ENCODE results near the gene EPHB6. TPM values are rescaled to one million over a fixed set of nuclear protein-coding genes. Genes with fewer than 3 reads are reported as not detected.

EPHB6 gene, protein sequence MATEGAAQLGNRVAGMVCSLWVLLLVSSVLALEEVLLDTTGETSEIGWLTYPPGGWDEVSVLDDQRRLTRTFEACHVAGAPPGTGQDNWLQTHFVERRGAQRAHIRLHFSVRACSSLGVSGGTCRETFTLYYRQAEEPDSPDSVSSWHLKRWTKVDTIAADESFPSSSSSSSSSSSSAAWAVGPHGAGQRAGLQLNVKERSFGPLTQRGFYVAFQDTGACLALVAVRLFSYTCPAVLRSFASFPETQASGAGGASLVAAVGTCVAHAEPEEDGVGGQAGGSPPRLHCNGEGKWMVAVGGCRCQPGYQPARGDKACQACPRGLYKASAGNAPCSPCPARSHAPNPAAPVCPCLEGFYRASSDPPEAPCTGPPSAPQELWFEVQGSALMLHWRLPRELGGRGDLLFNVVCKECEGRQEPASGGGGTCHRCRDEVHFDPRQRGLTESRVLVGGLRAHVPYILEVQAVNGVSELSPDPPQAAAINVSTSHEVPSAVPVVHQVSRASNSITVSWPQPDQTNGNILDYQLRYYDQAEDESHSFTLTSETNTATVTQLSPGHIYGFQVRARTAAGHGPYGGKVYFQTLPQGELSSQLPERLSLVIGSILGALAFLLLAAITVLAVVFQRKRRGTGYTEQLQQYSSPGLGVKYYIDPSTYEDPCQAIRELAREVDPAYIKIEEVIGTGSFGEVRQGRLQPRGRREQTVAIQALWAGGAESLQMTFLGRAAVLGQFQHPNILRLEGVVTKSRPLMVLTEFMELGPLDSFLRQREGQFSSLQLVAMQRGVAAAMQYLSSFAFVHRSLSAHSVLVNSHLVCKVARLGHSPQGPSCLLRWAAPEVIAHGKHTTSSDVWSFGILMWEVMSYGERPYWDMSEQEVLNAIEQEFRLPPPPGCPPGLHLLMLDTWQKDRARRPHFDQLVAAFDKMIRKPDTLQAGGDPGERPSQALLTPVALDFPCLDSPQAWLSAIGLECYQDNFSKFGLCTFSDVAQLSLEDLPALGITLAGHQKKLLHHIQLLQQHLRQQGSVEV
- total RNA-seq = 2.4 and 3.0 TPM in 2 replicates

DNA sequence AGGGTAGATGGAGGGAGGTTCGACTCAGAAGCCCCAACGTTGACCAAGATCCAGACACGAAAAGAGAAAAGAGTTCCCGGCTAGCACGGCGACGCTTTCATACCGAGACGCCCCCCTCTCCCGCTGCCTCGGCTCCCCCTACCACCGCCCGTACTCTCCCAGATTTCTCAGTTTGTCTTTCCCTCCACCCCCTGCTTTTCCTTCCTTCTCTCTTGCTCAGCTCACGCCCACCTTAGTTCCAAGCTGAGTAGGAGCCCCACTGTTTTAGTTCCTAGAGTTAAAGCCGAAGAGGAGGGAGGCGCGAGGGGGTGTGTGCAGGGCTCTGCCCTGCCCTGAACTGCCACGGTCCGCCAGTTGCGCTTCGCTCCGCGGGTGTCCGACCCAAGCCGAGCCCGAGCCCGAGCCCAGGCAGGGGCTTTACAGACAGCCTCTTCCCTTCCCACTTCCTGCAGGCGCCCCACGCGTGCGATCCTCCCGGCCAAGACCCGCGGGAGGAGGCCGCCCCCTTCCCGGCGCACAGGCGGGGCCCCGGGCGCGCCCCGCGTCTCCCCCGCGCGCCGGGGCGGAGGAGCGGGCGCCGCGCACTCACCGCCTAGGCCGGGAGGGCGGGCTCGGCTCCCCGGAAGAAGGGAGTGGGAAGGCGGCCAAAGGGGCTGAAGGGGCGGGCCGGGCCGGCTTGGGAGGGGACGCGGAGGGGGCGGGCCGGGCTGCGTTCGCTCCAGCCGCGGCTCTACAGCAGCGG lies at the start of gene EPHB6:
EPHB6 (plus strand) TSS at position 705 of the 742 bp plus-strand sequence. CDS start 8,152 bp downstream, outside the sequence.
- intact Hi-C loops (cut with micrococcal nuclease) = no loop called here
- Mint-ChIP-seq H3K36me3 (ENCODE audit: low read depth) (no peaks in the 10 kb centered on the region), H3K27me3 (ENCODE audit: low read depth) (peaks cover 28% of the 10 kb centered on the region), H3K4me3 (ENCODE audit: low read depth) (peak within 1 kb of the TSS; percentile 89), H3K9me3 (no peaks in the 10 kb centered on the region), H3K4me1 (ENCODE audit: low read depth) (peaks cover 8% of the 10 kb centered on the region), H3K27ac (peak within 1 kb of the TSS; percentile 71)
- DNase-seq (ENCODE audit: low spot score) = peak; percentile 46

DNA sequence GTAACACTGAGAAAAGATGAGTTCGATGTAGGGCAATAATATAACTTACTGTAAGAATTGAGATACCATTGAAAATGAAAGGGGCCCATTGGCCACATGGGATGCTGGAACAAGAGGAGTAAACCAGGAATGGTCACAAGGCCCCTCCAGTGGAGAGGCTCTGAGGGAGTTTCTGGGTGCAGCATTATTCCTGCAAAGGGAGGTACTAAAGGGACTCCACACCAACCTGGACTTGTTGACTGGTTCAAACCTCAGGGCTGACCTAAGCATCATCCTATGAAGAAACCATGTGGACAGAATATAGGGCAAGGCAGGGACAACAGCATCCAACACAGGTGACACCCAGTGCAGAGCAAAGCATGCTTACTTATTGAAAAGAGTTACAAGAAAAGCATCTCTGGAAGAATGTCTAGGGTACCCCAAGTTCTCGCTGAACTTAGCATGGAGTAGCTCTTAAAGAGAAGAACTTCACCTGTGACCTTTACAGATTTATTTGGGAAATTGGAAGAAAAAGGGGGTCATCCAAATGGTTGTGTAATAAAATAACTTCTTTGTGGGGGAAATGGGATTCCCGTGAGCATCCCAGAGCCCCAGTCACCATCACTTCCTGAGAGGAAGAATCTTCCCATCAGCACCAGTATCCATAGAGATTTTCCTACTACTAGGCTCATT lies 49.4 kb upstream of the EPHB6 start:
- H3K27ac Mint-ChIP-seq = peak overlapping the region; percentile 99
- peaks cover 54% of the 10 kb centered on the region for H3K36me3 Mint-ChIP-seq (ENCODE audit: low read depth)
- H3K9me3 Mint-ChIP-seq = no peaks in the 10 kb centered on the region
- intact Hi-C loops (cut with micrococcal nuclease) = loop anchor here (5.0 kb wide), 3 partner anchors 437 to 1218 kb away; partner anchors contain the start of gene SSBP1
- H3K27me3 Mint-ChIP-seq (ENCODE audit: low read depth) = no peaks in the 10 kb centered on the region
- DNase-seq (ENCODE audit: low spot score) = no peak
- peaks cover 94% of the 10 kb centered on the region for H3K4me1 Mint-ChIP-seq (ENCODE audit: low read depth)
- H3K4me3 Mint-ChIP-seq (ENCODE audit: low read depth) = peak overlapping the region; percentile 18

DNA sequence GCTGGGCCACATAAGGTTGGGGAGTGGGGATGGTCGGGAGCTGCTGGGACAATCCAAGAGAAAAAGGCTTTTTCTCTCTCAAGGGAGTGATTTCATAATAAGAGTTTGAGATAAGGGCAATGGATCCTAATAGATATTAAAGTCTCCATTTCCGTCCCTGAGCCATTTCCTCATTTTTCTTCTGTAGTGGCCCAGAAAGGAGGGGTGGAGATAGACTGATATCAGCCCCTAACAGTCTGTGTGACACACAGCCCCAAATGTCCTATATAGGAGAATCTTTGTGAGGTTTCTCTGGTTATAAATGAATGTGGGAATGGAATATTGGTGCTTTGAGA lies 48.9 kb upstream of the EPHB6 start:
- Mint-ChIP-seq H3K27ac (peak overlapping the region; percentile 99), H3K9me3 (no peaks in the 10 kb centered on the region), H3K36me3 (ENCODE audit: low read depth) (peaks cover 49% of the 10 kb centered on the region), H3K4me1 (ENCODE audit: low read depth) (peaks cover 93% of the 10 kb centered on the region), H3K27me3 (ENCODE audit: low read depth) (no peaks in the 10 kb centered on the region), H3K4me3 (ENCODE audit: low read depth) (no peak overlapping the region)
- intact Hi-C loops (cut with micrococcal nuclease) = loop anchor here (5.0 kb wide), 3 partner anchors 436 to 1219 kb away; partner anchors contain the start of gene SSBP1
- DNase-seq (ENCODE audit: low spot score) = no peak

DNA sequence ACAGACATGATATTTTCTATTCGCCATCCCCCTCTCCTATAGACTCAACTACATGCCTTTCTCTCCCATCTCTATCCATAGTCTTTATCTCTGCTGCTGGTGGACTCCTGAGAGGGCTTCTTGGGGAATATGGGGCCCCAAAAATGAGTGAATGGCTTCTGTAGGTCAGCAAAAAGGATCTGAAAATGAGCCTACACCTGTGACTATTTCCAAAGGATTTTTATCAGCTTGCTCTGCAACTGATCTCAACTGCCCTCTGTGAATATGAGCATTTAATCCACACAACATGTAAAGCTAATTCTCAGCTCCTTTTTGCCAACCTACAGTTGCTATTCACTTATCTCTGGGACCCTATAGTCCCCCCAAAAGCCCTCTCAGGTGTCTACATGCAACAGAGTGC lies 47.9 kb upstream of the EPHB6 start:
- peaks cover 40% of the 10 kb centered on the region for H3K36me3 Mint-ChIP-seq (ENCODE audit: low read depth)
- intact Hi-C loops (cut with micrococcal nuclease) = loop anchor here (5.0 kb wide), 3 partner anchors 435 to 1220 kb away; partner anchors contain the start of gene SSBP1
- H3K4me3 Mint-ChIP-seq (ENCODE audit: low read depth) = peak overlapping the region; percentile 45
- peaks cover 93% of the 10 kb centered on the region for H3K4me1 Mint-ChIP-seq (ENCODE audit: low read depth)
- no peak for DNase-seq (ENCODE audit: low spot score)
- H3K27ac Mint-ChIP-seq = peak overlapping the region; percentile 99
- H3K27me3 Mint-ChIP-seq (ENCODE audit: low read depth) = no peaks in the 10 kb centered on the region
- H3K9me3 Mint-ChIP-seq = no peaks in the 10 kb centered on the region

GRCh38 chr7:142807855-142808460 lies 46.9 kb upstream of the EPHB6 start:
- intact Hi-C loops (cut with micrococcal nuclease) = loop anchor here (1.0 to 5.0 kb wide), 11 partner anchors 8 to 1243 kb away; partner anchors contain the start of genes CASP2, SSBP1 and ZYX
- peak overlapping the region; percentile 76 for H3K4me3 Mint-ChIP-seq (ENCODE audit: low read depth)
- peak overlapping the region; percentile 99 for H3K27ac Mint-ChIP-seq
- H3K4me1 Mint-ChIP-seq (ENCODE audit: low read depth) = peaks cover 94% of the 10 kb centered on the region
- no peaks in the 10 kb centered on the region for H3K27me3 Mint-ChIP-seq (ENCODE audit: low read depth)
- no peak for DNase-seq (ENCODE audit: low spot score)
- H3K36me3 Mint-ChIP-seq (ENCODE audit: low read depth) = peaks cover 30% of the 10 kb centered on the region
- H3K9me3 Mint-ChIP-seq = no peaks in the 10 kb centered on the region

- DNase-seq (ENCODE audit: low spot score) = no peak
- no peaks in the 10 kb centered on the region for H3K27me3 Mint-ChIP-seq (ENCODE audit: low read depth)
- H3K4me1 Mint-ChIP-seq (ENCODE audit: low read depth) = peaks cover 94% of the 10 kb centered on the region
- no peaks in the 10 kb centered on the region for H3K9me3 Mint-ChIP-seq
- intact Hi-C loops (cut with micrococcal nuclease) = loop anchor here (1.0 to 5.0 kb wide), 11 partner anchors 8 to 1244 kb away; partner anchors contain the start of genes CASP2, SSBP1 and ZYX
- H3K36me3 Mint-ChIP-seq (ENCODE audit: low read depth) = peaks cover 26% of the 10 kb centered on the region
- H3K4me3 Mint-ChIP-seq (ENCODE audit: low read depth) = peak overlapping the region; percentile 76
- peak overlapping the region; percentile 99 for H3K27ac Mint-ChIP-seq
Measured at GRCh38 chr7:142808461-142808801, 46.4 kb upstream of the EPHB6 start.

GRCh38 chr7:142808802-142809583 lies 45.9 kb upstream of the EPHB6 start:
- peaks cover 20% of the 10 kb centered on the region for H3K36me3 Mint-ChIP-seq (ENCODE audit: low read depth)
- peaks cover 89% of the 10 kb centered on the region for H3K4me1 Mint-ChIP-seq (ENCODE audit: low read depth)
- intact Hi-C loops (cut with micrococcal nuclease) = loop anchor here (1.0 to 5.0 kb wide), 12 partner anchors 9 to 1244 kb away; partner anchors contain the start of genes CASP2, SSBP1 and ZYX
- H3K27ac Mint-ChIP-seq = peak overlapping the region; percentile 99
- peak; percentile 95 for DNase-seq (ENCODE audit: low spot score)
- no peaks in the 10 kb centered on the region for H3K9me3 Mint-ChIP-seq
- no peaks in the 10 kb centered on the region for H3K27me3 Mint-ChIP-seq (ENCODE audit: low read depth)
- H3K4me3 Mint-ChIP-seq (ENCODE audit: low read depth) = peak overlapping the region; percentile 76

DNA sequence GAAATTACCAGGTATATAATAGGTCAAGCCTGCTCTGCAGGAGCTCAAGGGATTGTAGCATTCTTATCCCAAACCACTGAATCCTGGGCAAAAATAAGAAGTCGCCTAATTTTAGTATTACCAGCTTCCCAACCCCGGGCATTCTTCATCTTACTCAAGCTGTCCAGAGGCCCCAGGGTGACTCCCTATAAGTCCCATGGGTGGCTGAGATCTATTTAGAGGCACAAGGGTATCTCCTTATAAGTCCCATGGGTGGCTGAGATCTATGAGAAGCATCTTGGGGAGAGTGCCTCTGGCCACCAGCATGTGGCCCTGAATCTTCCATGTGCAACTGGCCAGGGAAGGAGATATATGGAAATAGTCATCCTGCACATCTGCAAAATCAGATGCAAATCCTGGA lies 45.2 kb upstream of the EPHB6 start:
- peak overlapping the region; percentile 76 for H3K4me3 Mint-ChIP-seq (ENCODE audit: low read depth)
- H3K4me1 Mint-ChIP-seq (ENCODE audit: low read depth) = peaks cover 82% of the 10 kb centered on the region
- DNase-seq (ENCODE audit: low spot score) = no peak
- no peaks in the 10 kb centered on the region for H3K9me3 Mint-ChIP-seq
- peaks cover 13% of the 10 kb centered on the region for H3K36me3 Mint-ChIP-seq (ENCODE audit: low read depth)
- H3K27ac Mint-ChIP-seq = peak overlapping the region; percentile 99
- H3K27me3 Mint-ChIP-seq (ENCODE audit: low read depth) = no peaks in the 10 kb centered on the region
- intact Hi-C loops (cut with micrococcal nuclease) = loop anchor here (1.0 to 5.0 kb wide), 11 partner anchors 15 to 1245 kb away; partner anchors contain the start of genes CASP2, SSBP1 and ZYX

GRCh38 chr7:142811154-142811737 lies 43.6 kb upstream of the EPHB6 start:
- Mint-ChIP-seq H3K27me3 (ENCODE audit: low read depth) (peaks cover 7% of the 10 kb centered on the region), H3K27ac (peak overlapping the region; percentile 92), H3K36me3 (ENCODE audit: low read depth) (peaks cover 4% of the 10 kb centered on the region), H3K9me3 (no peaks in the 10 kb centered on the region), H3K4me1 (ENCODE audit: low read depth) (peaks cover 68% of the 10 kb centered on the region), H3K4me3 (ENCODE audit: low read depth) (peak overlapping the region; percentile 76)
- no peak for DNase-seq (ENCODE audit: low spot score)
- intact Hi-C loops (cut with micrococcal nuclease) = loop anchor here (1.0 kb wide), 5 partner anchors 142 to 508 kb away; no protein-coding TSS in a partner anchor

DNA sequence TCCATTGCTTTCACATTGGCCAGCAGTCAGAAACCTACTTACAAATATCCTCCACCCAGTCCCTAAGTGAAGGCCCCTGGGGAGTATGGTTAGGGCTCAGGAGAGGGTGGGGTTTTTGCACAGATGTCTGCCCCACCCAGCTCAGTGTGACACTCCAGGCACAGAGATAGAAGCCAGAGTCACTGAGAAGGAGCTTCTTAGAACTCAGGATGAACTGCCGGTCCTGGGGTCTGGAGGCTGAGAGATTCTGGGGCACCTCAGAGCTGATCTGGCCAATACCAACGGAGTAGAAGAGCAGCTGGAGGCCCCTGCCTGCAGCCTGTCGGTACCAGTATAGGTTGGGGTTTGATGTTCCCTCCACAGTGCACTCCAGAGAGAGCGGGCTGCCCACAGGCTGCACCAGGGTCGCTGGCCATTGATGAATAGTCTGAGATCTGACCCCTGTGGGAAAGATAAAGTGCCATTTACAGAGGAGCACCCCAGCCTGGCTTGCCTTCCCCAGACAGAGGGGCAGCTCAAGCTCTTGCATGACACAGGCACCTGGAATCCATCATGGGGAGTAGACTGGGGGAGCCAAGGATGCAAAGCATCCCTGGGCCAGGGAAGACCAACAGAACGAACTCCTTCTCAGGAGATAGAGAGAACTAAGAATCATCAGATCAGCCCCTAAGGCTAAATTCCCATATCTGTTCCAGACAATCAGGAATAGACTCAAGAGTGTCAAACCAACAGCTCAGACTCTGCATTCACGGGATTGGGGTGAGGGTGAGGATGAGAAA lies 42.2 kb upstream of the EPHB6 start:
- Mint-ChIP-seq H3K4me3 (ENCODE audit: low read depth) (peak overlapping the region; percentile 31), H3K4me1 (ENCODE audit: low read depth) (peaks cover 58% of the 10 kb centered on the region), H3K36me3 (ENCODE audit: low read depth) (no peaks in the 10 kb centered on the region), H3K27me3 (ENCODE audit: low read depth) (peaks cover 8% of the 10 kb centered on the region), H3K9me3 (no peaks in the 10 kb centered on the region), H3K27ac (no peak overlapping the region)
- intact Hi-C loops (cut with micrococcal nuclease) = no loop called here
- DNase-seq (ENCODE audit: low spot score) = no peak

All from activated T-helper 2 cell treated with anti-CD3 and anti-CD28 coated beads, Interferon-gamma antibody, Interleukin-2, Interleukin-4, amounts not matched to agents 10 μg/mL and 5 μg/mL and 100 μg/mL, durations not matched to agents 14 hours and 24 hours and 36 hours (primary cell).